Measurements from ENCODE around the gene TMEM132D. TPM values are rescaled to one million over a fixed set of nuclear protein-coding genes. Genes with fewer than 3 reads are reported as not detected.

Gene TMEM132D
- total and polyA plus RNA-seq, 4 donors: 0.01 to 0.14 (median 0.08) TPM

GRCh38 chr12:129215556-129215955 lies 688.3 kb downstream of the TMEM132D start:
- WGBS: 92% methylated on average over 5 of the region's 5 CpGs
- Histone ChIP-seq H3K4me3 (ENCODE audit: low read depth in 1 of 3, low read length in 3 of 3) (no peak overlapping the region), H3K4me1 (ENCODE audit: control insufficient read depth in 4 of 4, insufficient read depth in 4 of 4, low read length in 3 of 4) (no peaks in the 10 kb centered on the region), H3K9ac (ENCODE audit: low read depth in 1 of 2, low read length in 2 of 2) (no peak overlapping the region), H3K27me3 (ENCODE audit: control insufficient read depth in 4 of 4, insufficient read depth in 4 of 4, low read length in 3 of 4) (no peaks in the 10 kb centered on the region), H3K36me3 (ENCODE audit: control insufficient read depth in 4 of 4, insufficient read depth in 3 of 4, low read depth in 1 of 4, low read length in 3 of 4) (no peaks in the 10 kb centered on the region), H3K27ac (ENCODE audit: low read depth in 1 of 2, low read length in 2 of 2) (no peak overlapping the region), H3K9me3 (ENCODE audit: control insufficient read depth in 4 of 4, low read length in 3 of 4) (peaks cover 0 to 6% (median 1%) of the 10 kb centered on the region in 4 donors)
- no peak for DNase-seq (ENCODE audit: low spot score)
- TF ChIP-seq RAD21 (IDR thresholded peaks at IDR 0.05) (no peak), GABPA (IDR thresholded peaks at IDR 0.05 in 1 of 2, conservative IDR thresholded peaks at IDR 0.05 in 1 of 2) (no peak), CTCF (IDR thresholded peaks at IDR 0.05; ENCODE audit: low read depth, low read length, missing input control) (no peak), HNF4A (conservative IDR thresholded peaks at IDR 0.05) (no peak), TAF1 (conservative IDR thresholded peaks at IDR 0.05) (no peak), FOXA1 (IDR thresholded peaks at IDR 0.05) (no peak), FOXA2 (IDR thresholded peaks at IDR 0.05) (no peak)
- TF ChIP-seq, protein P1, sequence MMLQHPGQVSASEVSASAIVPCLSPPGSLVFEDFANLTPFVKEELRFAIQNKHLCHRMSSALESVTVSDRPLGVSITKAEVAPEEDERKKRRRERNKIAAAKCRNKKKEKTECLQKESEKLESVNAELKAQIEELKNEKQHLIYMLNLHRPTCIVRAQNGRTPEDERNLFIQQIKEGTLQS (IDR thresholded peaks at IDR 0.05): no peak
- TF ChIP-seq, protein P2, sequence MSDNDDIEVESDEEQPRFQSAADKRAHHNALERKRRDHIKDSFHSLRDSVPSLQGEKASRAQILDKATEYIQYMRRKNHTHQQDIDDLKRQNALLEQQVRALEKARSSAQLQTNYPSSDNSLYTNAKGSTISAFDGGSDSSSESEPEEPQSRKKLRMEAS (IDR thresholded peaks at IDR 0.05): no peak
- TF ChIP-seq, protein P3, sequence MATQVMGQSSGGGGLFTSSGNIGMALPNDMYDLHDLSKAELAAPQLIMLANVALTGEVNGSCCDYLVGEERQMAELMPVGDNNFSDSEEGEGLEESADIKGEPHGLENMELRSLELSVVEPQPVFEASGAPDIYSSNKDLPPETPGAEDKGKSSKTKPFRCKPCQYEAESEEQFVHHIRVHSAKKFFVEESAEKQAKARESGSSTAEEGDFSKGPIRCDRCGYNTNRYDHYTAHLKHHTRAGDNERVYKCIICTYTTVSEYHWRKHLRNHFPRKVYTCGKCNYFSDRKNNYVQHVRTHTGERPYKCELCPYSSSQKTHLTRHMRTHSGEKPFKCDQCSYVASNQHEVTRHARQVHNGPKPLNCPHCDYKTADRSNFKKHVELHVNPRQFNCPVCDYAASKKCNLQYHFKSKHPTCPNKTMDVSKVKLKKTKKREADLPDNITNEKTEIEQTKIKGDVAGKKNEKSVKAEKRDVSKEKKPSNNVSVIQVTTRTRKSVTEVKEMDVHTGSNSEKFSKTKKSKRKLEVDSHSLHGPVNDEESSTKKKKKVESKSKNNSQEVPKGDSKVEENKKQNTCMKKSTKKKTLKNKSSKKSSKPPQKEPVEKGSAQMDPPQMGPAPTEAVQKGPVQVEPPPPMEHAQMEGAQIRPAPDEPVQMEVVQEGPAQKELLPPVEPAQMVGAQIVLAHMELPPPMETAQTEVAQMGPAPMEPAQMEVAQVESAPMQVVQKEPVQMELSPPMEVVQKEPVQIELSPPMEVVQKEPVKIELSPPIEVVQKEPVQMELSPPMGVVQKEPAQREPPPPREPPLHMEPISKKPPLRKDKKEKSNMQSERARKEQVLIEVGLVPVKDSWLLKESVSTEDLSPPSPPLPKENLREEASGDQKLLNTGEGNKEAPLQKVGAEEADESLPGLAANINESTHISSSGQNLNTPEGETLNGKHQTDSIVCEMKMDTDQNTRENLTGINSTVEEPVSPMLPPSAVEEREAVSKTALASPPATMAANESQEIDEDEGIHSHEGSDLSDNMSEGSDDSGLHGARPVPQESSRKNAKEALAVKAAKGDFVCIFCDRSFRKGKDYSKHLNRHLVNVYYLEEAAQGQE (IDR thresholded peaks at IDR 0.05): no peak

DNA sequence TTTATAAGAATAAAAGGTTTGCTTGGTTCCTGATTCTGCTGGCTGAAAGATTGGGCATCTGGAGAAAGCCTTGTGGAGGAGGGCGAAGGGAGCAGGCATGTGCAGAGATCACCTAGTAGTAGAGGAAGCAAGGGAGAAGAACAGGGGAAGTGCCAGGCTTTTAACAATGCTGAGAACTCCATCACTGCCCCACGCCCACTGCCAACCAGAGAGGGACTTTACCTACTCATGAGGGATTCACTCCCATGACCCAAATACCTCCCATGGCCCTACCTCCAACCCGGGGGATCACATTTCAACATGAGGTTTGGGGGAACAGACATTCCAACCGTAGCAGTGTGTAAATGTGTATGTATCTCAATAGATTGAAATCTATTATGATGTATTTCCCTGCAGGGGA lies 690.3 kb downstream of the TMEM132D start:
- no peak for DNase-seq (ENCODE audit: low spot score)
- WGBS: 83% methylated on average over 4 of the region's 4 CpGs

More for the DNA sequence above, 690.3 kb downstream of the TMEM132D start:
- no peak overlapping the region for H3K27ac ChIP-seq (ENCODE audit: low read depth in 1 of 2, low read length in 2 of 2)
- no peak for TF ChIP-seq HNF4A (conservative IDR thresholded peaks at IDR 0.05)
- no peak for TF ChIP-seq EGR1 (IDR thresholded peaks at IDR 0.05; ENCODE audit: low read depth in 2 of 2)
- no peak for TF ChIP-seq CTCF (IDR thresholded peaks at IDR 0.05; ENCODE audit: low read depth, low read length, missing input control)
- TF ChIP-seq FOXA2 (IDR thresholded peaks at IDR 0.05): no peak
- TF ChIP-seq, protein P3 (IDR thresholded peaks at IDR 0.05): no peak
- TF ChIP-seq SP1 (IDR thresholded peaks at IDR 0.05): no peak
- TF ChIP-seq, protein P2 (IDR thresholded peaks at IDR 0.05): no peak
- H3K27me3 ChIP-seq (ENCODE audit: control insufficient read depth in 4 of 4, insufficient read depth in 4 of 4, low read length in 3 of 4): no peaks in the 10 kb centered on the region
- no peaks in the 10 kb centered on the region for H3K4me1 ChIP-seq (ENCODE audit: control insufficient read depth in 4 of 4, insufficient read depth in 4 of 4, low read length in 3 of 4)
- H3K36me3 ChIP-seq (ENCODE audit: control insufficient read depth in 4 of 4, insufficient read depth in 3 of 4, low read depth in 1 of 4, low read length in 3 of 4): no peaks in the 10 kb centered on the region
- H3K9me3 ChIP-seq (ENCODE audit: control insufficient read depth in 4 of 4, low read length in 3 of 4): no peaks in the 10 kb centered on the region
- H3K9ac ChIP-seq (ENCODE audit: low read depth in 1 of 2, low read length in 2 of 2): no peak overlapping the region
- H3K4me3 ChIP-seq (ENCODE audit: low read depth in 1 of 3, low read length in 3 of 3): no peak overlapping the region

All from liver (tissue), 9 donors.